DOHH2 (cell line): ENCODE measurements around the gene TMA7.

Source experiments
- EZH2phosphoT487 ChIP-seq: fragments of 200-600 bp; sonication (generic); IDR thresholded peaks from 2 replicates; pipeline ENCODE4 v1.6.1; 2017; ENCODE audit warnings: borderline replicate concordance, mild to moderate bottlenecking, antibody characterized with exemption, low read length, moderate library complexity, mixed read lengths
- TF ChIP-seq, protein P1 (sequence below): fragments of 200-600 bp; sonication (generic); IDR thresholded peaks from one replicate; pipeline ENCODE4 v1.5.1; 2014; ENCODE audit warnings: antibody characterized with exemption, mild to moderate bottlenecking, low read depth, low read length; ENCODE audit not compliant: poor library complexity, severe bottlenecking

GRCh38 chr3:48418140-48418539 lies 21.9 kb upstream of the TMA7 start:
- TF ChIP-seq, protein P1, sequence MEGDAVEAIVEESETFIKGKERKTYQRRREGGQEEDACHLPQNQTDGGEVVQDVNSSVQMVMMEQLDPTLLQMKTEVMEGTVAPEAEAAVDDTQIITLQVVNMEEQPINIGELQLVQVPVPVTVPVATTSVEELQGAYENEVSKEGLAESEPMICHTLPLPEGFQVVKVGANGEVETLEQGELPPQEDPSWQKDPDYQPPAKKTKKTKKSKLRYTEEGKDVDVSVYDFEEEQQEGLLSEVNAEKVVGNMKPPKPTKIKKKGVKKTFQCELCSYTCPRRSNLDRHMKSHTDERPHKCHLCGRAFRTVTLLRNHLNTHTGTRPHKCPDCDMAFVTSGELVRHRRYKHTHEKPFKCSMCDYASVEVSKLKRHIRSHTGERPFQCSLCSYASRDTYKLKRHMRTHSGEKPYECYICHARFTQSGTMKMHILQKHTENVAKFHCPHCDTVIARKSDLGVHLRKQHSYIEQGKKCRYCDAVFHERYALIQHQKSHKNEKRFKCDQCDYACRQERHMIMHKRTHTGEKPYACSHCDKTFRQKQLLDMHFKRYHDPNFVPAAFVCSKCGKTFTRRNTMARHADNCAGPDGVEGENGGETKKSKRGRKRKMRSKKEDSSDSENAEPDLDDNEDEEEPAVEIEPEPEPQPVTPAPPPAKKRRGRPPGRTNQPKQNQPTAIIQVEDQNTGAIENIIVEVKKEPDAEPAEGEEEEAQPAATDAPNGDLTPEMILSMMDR: no peak
- TF ChIP-seq EZH2phosphoT487: no peak
